Measurements from ENCODE around the gene EREG.

GRCh38 chr4:74402692-74403456 lies 37.9 kb downstream of the EREG start:
- TF ChIP-seq CTCF (IDR thresholded peaks at IDR 0.05) (no peak), ZFX (IDR thresholded peaks at IDR 0.05; ENCODE audit: borderline replicate concordance) (no peak)
